Sigmoid colon (tissue), 7 donors: Measurements from ENCODE around the gene HOXC9. TPM values are rescaled to one million over a fixed set of nuclear protein-coding genes. Genes with fewer than 3 reads are reported as not detected.

Source experiments
- DNase-seq: peaks from one replicate; pipeline ENCODE4 v3.0.0-alpha.2; 2019
- H3K27ac ChIP-seq, 4 donors: fragments of 200-600 bp; sonication (generic); one replicate each; pipeline ENCODE4 v1.5.1; 2016 to 2019; ENCODE audit warnings: mild to moderate bottlenecking in 1 of 4
- H3K27me3 ChIP-seq, 3 donors: fragments of 200-600 bp; sonication (generic); one replicate each; pipeline ENCODE4 v1.5.1; 2019; ENCODE audit warnings: mild to moderate bottlenecking in 1 of 3
- H3K36me3 ChIP-seq, 4 donors: fragments of 200-600 bp; sonication (generic); one replicate each; pipeline ENCODE4 v1.5.1; 2016 to 2019
- H3K4me1 ChIP-seq, 4 donors: fragments of 200-600 bp; sonication (generic); one replicate each; pipeline ENCODE4 v1.5.1; 2017 to 2019
- H3K4me3 ChIP-seq, 4 donors: fragments of 200-600 bp; sonication (generic); one replicate each; pipeline ENCODE4 v1.5.1; 2017 to 2019; ENCODE audit warnings: mild to moderate bottlenecking in 2 of 4, moderate library complexity in 1 of 4
- H3K9me3 ChIP-seq, 4 donors: fragments of 200-600 bp in 3 of 4; sonication (generic) in 3 of 4; one replicate each; pipeline versions ENCODE4 v1.5.1 to v1.6.1; 2013 to 2019
- CTCF ChIP-seq, 4 experiments: fragments of 450-650 bp in 3 of 4; fragments of 200-600 bp in 1 of 4; IDR thresholded peaks; one replicate each; pipeline ENCODE4 v1.5.1; 2016 to 2019; ENCODE audit warnings: antibody characterized with exemption in 4 of 4, mild to moderate bottlenecking in 3 of 4, moderate library complexity in 2 of 4
- EP300 ChIP-seq, 4 donors: sonication (generic); formaldehyde crosslinking; IDR thresholded peaks; one replicate each; pipeline ENCODE4 v1.6.1; 2017; ENCODE audit warnings: antibody characterized with exemption in 4 of 4
- POLR2A ChIP-seq, 2 donors: fragments of 450-650 bp; IDR thresholded peaks; one replicate each; pipeline ENCODE4 v1.6.1; 2016; ENCODE audit warnings: antibody characterized with exemption in 2 of 2, mild to moderate bottlenecking in 2 of 2, moderate library complexity in 2 of 2
- POLR2AphosphoS5 ChIP-seq, 4 donors: sonication (generic); formaldehyde crosslinking; IDR thresholded peaks; one replicate each; pipeline ENCODE4 v1.6.1; 2017; ENCODE audit warnings: antibody characterized with exemption in 4 of 4
- WGBS, 2 donors: extraction: QIAGEN DNeasy Blood & Tissue Kit; methylation state at CpG; one replicate each; pipeline ENCODE4 v1.1.7; 2013; 5-methylcytosine and 5-hydroxymethylcytosine counted together
- intact Hi-C: fragments of 100-400 bp; cut with DNase I; formaldehyde crosslinking; loops from one replicate; pipeline ENCODE4 v1.15.1; 2023
- polyA plus RNA-seq, 3 donors: library from polyadenylated mRNA; stranded (reverse); fragments of 200-250 nt; gene quantifications; one replicate each; pipeline ENCODE4 v1.2.3, GENCODE V29; 2013
- small RNA-seq, 3 donors: library from RNA; depleted of rRNA; stranded (forward); fragments of <200 nt; gene quantifications; one replicate each; pipeline ENCODE3, GENCODE V24; 2016
- total RNA-seq, 4 donors: library from RNA; depleted of rRNA; stranded (reverse); fragments of >200 nt; gene quantifications; one replicate each; pipeline ENCODE4 v1.1.0, GENCODE V29; 2016
- donor health status: healthy with polysubstance abuse.
- donor health status: Bipolar disorder and iron deficiency.
- donor health status: healthy.

HOXC9 gene
- total and polyA plus RNA-seq, 7 donors = 0.04 TPM; not detected in 6

GRCh38 chr12:54050482-54050810 is 50.5 kb downstream of the HOXC9 start:
- H3K4me3 ChIP-seq = no peak overlapping the region
- TF ChIP-seq EP300 (IDR thresholded peaks at IDR 0.05) = no peak
- TF ChIP-seq POLR2AphosphoS5 (IDR thresholded peaks at IDR 0.05) = no peak
- no peak for TF ChIP-seq CTCF (IDR thresholded peaks at IDR 0.05)
- peaks cover 62 to 99% (median 88%) of the 10 kb centered on the region in 3 donors for H3K27me3 ChIP-seq
- WGBS, 2 donors = 19 to 21% methylated on average over 2 of the region's 2 CpGs
- no peaks in the 10 kb centered on the region for H3K36me3 ChIP-seq
- no peak for DNase-seq
- peaks cover 0 to 53% (median 45%) of the 10 kb centered on the region in 4 donors for H3K4me1 ChIP-seq
- H3K9me3 ChIP-seq = no peaks in the 10 kb centered on the region
- H3K27ac ChIP-seq = no peak overlapping the region
- intact Hi-C loops = loop anchor here (5.0 kb wide), 2 partner anchors 77 to 142 kb away; no protein-coding TSS in a partner anchor

- DNase-seq = no peak
- peak overlapping the region in 1 of 4 donors; percentile 59 for H3K27ac ChIP-seq
- intact Hi-C loops = loop anchor here (5.0 kb wide), 2 partner anchors 76 to 141 kb away; no protein-coding TSS in a partner anchor
These were observed 51.3 kb downstream of the HOXC9 start for GRCh38 chr12:54051026-54051842.

GRCh38 chr12:54051874-54052437 is 52.0 kb downstream of the HOXC9 start:
- Histone ChIP-seq H3K27me3 (peaks cover 49 to 88% (median 77%) of the 10 kb centered on the region in 3 donors), H3K27ac (peak overlapping the region; percentile 58 to 69 (median 62)), H3K4me1 (peaks cover 0 to 47% (median 41%) of the 10 kb centered on the region in 4 donors), H3K9me3 (no peaks in the 10 kb centered on the region), H3K4me3 (no peak overlapping the region), H3K36me3 (no peaks in the 10 kb centered on the region)
- intact Hi-C loops = loop anchor here (5.0 kb wide), 2 partner anchors 75 to 140 kb away; no protein-coding TSS in a partner anchor
- WGBS, 2 donors = 6 to 8% methylated on average over 24 of the region's 24 CpGs
- no peak for DNase-seq
- TF ChIP-seq POLR2AphosphoS5 (IDR thresholded peaks at IDR 0.05) (peak in 3 of 4 donors; percentile 57 to 62 (median 61)), CTCF (IDR thresholded peaks at IDR 0.05) (no peak)

More at GRCh38 chr12:54051026-54051842, 51.3 kb downstream of the HOXC9 start:
- H3K27me3 ChIP-seq = peaks cover 56 to 96% (median 82%) of the 10 kb centered on the region in 3 donors
- peaks cover 0 to 53% (median 45%) of the 10 kb centered on the region in 4 donors for H3K4me1 ChIP-seq
- 21 to 22% methylated on average over 12 of the region's 12 CpGs for whole genome bisulfite sequencing, 2 donors
- H3K4me3 ChIP-seq = no peak overlapping the region
- no peaks in the 10 kb centered on the region for H3K36me3 ChIP-seq
- H3K9me3 ChIP-seq = no peaks in the 10 kb centered on the region
- no peak for TF ChIP-seq POLR2AphosphoS5 (IDR thresholded peaks at IDR 0.05)
- no peak for TF ChIP-seq POLR2A (IDR thresholded peaks at IDR 0.05)
- no peak for TF ChIP-seq EP300 (IDR thresholded peaks at IDR 0.05)
- no peak for TF ChIP-seq CTCF (IDR thresholded peaks at IDR 0.05)

- peak overlapping the region in 1 of 4 donors; percentile 40 for H3K4me3 ChIP-seq
These were observed 52.6 kb downstream of the HOXC9 start for GRCh38 chr12:54052438-54053002.

More at GRCh38 chr12:54052438-54053002, 52.6 kb downstream of the HOXC9 start:
- WGBS, 2 donors = 4 to 10% methylated on average over 10 of the region's 10 CpGs
- no peak for DNase-seq
- Histone ChIP-seq H3K36me3 (no peaks in the 10 kb centered on the region), H3K27me3 (peaks cover 43 to 83% (median 71%) of the 10 kb centered on the region in 3 donors), H3K27ac (peak overlapping the region; percentile 58 to 69 (median 62)), H3K4me1 (peaks cover 0 to 42% (median 36%) of the 10 kb centered on the region in 4 donors), H3K9me3 (no peaks in the 10 kb centered on the region)
- TF ChIP-seq POLR2AphosphoS5 (IDR thresholded peaks at IDR 0.05) = peak in 1 of 4 donors; percentile 6
- no peak for TF ChIP-seq CTCF (IDR thresholded peaks at IDR 0.05)
- intact Hi-C loops = loop anchor here (5.0 kb wide), 2 partner anchors 75 to 140 kb away; no protein-coding TSS in a partner anchor

Small RNA genes lying within 50 kb of the gene (small RNA-seq; reads per million reads assigned to genes)
- 0 reads per million in 3 donors for gene AC012531.3
- 0 reads per million in 3 donors for gene AC012531.4
- gene HOXC5 = 0 reads per million in 3 donors
- gene MIR196A2 = 0.58 to 1.6 (median 1.3) reads per million in 3 donors
- 0.11 to 0.29 (median 0.12) reads per million in 3 donors for gene MIR615
- 0 reads per million in 3 donors for gene RF01905
- gene RF01906 = 0 reads per million in 3 donors

Other genes starting within 250 kb of the HOXC9 start
- not detected for gene CISTR, start 248.2 kb upstream of the HOXC9 start, total RNA-seq
- not detected for gene CISTR, start 248.2 kb upstream of the HOXC9 start, polyA plus RNA-seq
- not detected for gene HOXC13, start 61.3 kb upstream of the HOXC9 start, total RNA-seq
- under 1 TPM in 1 of 3 donors, not detected in 2; 0.60 TPM for gene HOXC13, start 61.3 kb upstream of the HOXC9 start, polyA plus RNA-seq
- gene HOXC12, start 45.3 kb upstream of the HOXC9 start, total RNA-seq = not detected
- gene HOXC12, start 45.3 kb upstream of the HOXC9 start, polyA plus RNA-seq = not detected
- not detected for gene HOXC11, start 27.0 kb upstream of the HOXC9 start, total RNA-seq
- not detected for gene HOXC11, start 27.0 kb upstream of the HOXC9 start, polyA plus RNA-seq
- not detected for gene HOTAIR, start 25.2 kb upstream of the HOXC9 start, total RNA-seq
- not detected for gene HOTAIR, start 25.2 kb upstream of the HOXC9 start, polyA plus RNA-seq
- not detected for gene HOXC10, start 15.0 kb upstream of the HOXC9 start, total RNA-seq
- not detected for gene HOXC10, start 15.0 kb upstream of the HOXC9 start, polyA plus RNA-seq
- not detected for gene HOXC8, start 8.8 kb downstream of the HOXC9 start, total RNA-seq
- gene HOXC8, start 8.8 kb downstream of the HOXC9 start, polyA plus RNA-seq = 1 to 10 TPM in 1 of 3 donors, not detected in 2; 1.8 TPM
- gene HOXC6, start 28.3 kb downstream of the HOXC9 start, total RNA-seq = not detected
- gene HOXC6, start 28.3 kb downstream of the HOXC9 start, polyA plus RNA-seq = not detected
- 1 to 10 TPM in 1 of 4 donors, not detected in 3; 1.4 TPM for gene HOXC5, start 32.9 kb downstream of the HOXC9 start, total RNA-seq
- under 1 TPM in 1 of 3 donors, not detected in 2; 0.03 TPM for gene HOXC5, start 32.9 kb downstream of the HOXC9 start, polyA plus RNA-seq
- 1 to 10 TPM in 1 of 4 donors, under 1 TPM in 2, not detected in 1; 0.66 to 1.2 (median 0.71) TPM for gene HOXC4, start 53.7 kb downstream of the HOXC9 start, total RNA-seq
- under 1 TPM in 1 of 3 donors, not detected in 2; 0.38 TPM for gene HOXC4, start 53.7 kb downstream of the HOXC9 start, polyA plus RNA-seq
- gene SMUG1, start 188.8 kb downstream of the HOXC9 start, total RNA-seq = 10 to 100 TPM; 21.4 to 40.4 (median 38.1) TPM
- gene SMUG1, start 188.8 kb downstream of the HOXC9 start, polyA plus RNA-seq = 10 to 100 TPM; 21.5 to 64.7 (median 43.8) TPM